Midbrain (tissue), 1 donor: ENCODE data around the gene ZNF532.

Experiments
- DNase-seq: peaks from one replicate; lab custom pipeline; 2025; lab: John Stamatoyannopoulos, UW

ZNF532 gene

DNA sequence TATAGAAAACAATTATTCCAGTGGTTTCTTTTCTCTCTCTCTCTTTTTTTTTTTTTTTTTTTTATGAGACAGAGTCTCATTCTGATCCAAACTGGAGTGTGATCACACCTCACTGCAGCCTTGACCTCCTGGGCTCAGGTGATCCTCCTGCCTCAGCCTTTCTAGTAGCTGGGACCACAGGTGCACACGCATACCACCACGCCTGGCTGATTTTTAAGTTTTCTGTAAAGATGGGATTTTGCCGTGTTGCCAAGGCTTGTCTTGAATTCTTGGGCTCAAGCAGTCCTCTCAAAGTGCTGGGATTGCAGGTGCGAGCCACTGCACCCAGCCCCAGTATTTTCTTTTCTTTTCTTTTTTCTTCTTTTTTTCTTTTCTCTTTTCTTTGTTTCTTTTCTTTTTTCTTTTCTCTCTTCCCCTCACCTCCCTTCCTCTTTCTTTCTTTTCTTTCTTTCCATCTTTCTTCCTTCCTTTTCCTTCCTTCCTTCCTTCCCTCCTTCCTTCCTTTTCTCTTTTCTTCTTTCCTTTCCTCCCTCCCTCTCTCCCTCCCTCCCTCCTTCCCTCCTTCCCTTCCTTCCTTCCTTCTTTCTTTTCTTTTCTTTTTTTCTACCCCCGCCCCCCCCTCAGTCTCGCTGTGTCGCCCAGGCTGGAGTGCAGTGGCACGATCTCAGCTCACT is 76.9 kb downstream of the ZNF532 start:
- DNase-seq, result no peak

GRCh38 chr18:58943896-58944295 is 79.2 kb downstream of the ZNF532 start:
- DNase-seq, result no peak

GRCh38 chr18:58947136-58947732 is 82.6 kb downstream of the ZNF532 start:
- no peak for DNase-seq

DNA sequence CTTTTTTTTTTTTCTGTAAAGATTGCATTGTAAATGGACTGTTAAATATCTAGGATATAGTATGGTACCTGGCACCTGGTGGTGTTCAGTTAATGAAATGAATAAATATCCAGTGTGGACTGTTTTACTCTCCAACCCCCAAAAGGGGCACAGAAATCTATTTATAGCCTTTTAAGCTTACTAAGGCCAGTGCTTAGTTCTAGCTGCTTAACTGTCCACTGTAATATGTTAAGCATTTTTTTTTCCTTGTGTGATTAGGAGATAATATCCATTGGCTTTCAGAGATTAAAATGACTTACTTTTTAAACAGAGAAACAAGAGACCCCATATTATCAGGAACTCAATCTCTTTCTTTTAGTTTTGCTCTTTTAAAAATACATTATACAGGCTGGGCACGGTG is 84.4 kb downstream of the ZNF532 start:
- no peak for DNase-seq

DNA sequence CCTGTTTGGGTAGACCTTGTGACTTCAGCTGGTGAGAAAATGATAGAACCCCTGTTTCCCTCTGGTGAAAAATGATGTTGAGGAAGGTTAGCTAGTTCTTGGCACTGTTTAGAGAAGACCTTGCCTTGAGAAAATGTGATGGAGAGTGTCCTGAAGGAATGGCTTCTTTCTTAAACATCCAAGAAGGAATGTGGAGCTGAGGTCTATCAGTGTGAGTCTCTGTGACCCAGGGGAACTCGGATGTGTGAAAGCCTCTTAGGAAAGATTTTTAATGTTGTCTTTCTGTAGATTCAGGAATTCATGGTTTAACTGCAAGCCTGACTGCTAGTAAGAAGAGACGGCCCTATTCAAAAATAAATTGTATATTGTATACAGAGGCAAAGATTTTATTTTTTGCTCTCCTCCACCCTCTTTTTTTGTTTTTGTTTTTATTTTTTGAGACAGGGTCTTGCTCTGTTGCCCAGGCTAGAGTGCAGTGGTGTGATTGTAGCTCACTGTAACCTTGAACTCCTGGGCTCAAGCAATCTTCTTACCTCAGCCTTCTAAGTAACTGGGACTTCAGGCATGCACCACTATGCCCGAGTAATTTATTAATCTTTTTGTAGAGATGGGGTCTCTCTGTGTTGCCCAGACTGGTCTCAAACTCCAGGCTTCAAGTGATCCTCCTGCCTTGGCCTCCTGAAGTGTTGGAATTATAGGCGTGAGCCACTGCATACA is 87.5 kb downstream of the ZNF532 start:
- no peak for DNase-seq

DNA sequence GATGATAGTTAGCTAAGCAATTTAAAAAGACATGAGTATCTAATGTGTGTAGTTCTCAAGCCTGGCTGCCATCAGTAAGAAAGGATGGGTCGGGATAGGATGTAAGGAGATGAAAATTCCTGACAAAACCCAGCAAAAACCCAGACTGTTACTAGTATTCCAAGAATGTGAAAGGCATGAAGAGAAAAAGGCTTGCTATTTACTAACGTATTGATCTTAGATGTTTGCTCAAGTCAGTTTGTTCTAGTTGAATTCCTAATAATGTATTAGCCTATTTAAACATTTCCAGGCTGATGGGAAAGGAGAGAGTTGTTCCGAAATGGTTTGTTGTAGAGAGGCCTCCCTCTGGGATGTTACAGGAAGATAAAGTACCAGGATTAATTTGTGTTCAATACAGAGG is 88.2 kb downstream of the ZNF532 start:
- no peak for DNase-seq

DNA sequence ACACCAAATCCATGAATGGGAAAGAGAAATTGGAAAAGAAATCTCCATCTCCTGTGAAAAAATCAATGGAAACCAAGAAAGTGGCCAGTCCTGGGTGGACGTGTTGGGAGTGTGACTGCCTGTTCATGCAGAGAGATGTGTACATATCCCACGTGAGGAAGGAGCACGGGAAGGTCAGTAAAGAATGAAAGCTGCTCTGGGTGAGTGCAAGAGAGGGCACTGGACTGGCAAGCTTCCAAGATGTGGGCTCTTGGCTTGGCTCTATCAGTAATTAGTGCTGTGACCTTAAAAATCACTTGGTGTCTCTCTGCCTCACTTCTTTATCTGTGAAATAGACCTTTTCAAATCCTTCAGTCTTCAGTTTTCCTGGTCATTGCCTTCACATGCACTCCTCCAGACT is 89.0 kb downstream of the ZNF532 start:
- no peak for DNase-seq

GRCh38 chr18:58955001-58955400 is 90.3 kb downstream of the ZNF532 start:
- no peak for DNase-seq

GRCh38 chr18:58955738-58956137 is 91.1 kb downstream of the ZNF532 start:
- DNase-seq, result no peak

- DNase-seq, result no peak
These were observed 94.0 kb downstream of the ZNF532 start for GRCh38 chr18:58958628-58959027.

DNA sequence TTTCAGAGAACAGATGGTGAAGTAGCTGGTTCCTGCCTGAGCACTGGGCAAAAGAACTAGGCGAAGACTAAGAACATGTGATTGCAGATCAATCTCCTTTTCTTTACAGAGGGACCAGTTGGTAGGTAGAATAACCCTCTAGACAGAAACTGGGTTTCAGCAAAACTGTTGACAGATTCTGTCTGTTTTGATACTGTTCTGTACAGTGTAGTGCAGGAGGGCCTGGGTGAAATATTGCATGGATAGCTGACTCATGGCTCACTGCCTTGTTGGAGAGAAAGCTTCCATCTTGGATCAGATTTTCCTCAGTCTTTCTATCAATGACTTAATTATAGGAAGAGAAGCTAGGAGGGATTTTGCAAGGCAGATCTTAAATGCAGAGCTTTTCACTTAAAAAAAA is 95.8 kb downstream of the ZNF532 start:
- no peak for DNase-seq

GRCh38 chr18:58960946-58961722 is 96.5 kb downstream of the ZNF532 start:
- no peak for DNase-seq

- no peak for DNase-seq
These were observed 97.7 kb downstream of the ZNF532 start for GRCh38 chr18:58962336-58962735.

GRCh38 chr18:58965291-58966004 is 100.8 kb downstream of the ZNF532 start:
- no peak for DNase-seq

DNA sequence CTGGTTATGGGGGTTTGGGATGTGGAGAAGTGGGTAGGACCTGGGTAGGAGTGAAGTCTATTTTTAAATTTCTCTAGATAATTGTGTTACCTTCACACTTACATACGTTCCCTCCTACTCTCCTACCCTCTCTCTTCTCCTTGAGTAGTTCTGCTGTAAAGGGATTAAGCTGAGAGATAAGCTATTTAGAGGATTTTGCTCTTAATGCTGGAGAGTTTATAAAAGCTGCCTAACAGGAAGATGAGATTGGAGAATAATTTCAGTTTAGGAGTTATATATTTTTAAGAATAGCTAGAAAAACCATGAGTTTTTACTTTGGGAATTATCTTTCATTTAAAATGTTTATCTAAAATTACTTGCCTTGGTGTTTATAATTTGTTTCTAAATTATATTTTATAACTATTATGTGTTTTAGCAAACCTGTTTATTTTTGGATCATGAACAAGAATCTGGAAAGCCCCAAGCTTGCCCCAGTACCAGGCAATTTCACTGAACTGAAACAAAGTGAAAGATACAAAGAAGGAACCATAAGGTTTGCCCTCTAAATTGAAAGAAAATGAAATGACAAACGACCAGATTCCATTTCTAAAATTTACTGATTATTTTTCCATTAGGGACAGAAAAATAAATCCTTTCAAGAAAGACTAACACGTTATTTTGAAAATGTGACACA is 101.5 kb downstream of the ZNF532 start:
- DNase-seq, result no peak

- DNase-seq, result no peak
These were observed 102.0 kb downstream of the ZNF532 start for GRCh38 chr18:58966704-58967103.

GRCh38 chr18:58967751-58968254 is 103.1 kb downstream of the ZNF532 start:
- no peak for DNase-seq

- no peak for DNase-seq
These were observed 106.5 kb downstream of the ZNF532 start for GRCh38 chr18:58970943-58971790.

GRCh38 chr18:58975296-58975695 is 110.6 kb downstream of the ZNF532 start:
- DNase-seq, result no peak

GRCh38 chr18:58975781-58976180 is 111.1 kb downstream of the ZNF532 start:
- no peak for DNase-seq
